HEK293 (cell line): ENCODE results near the gene NOSIP.
A peak's percentile ranks its signal among the peaks of the same experiment; 100 is the strongest.

Experiments used
- BCL6B ChIP-seq: fragments of 450-650 bp; formaldehyde crosslinking; IDR thresholded peaks from 2 replicates; pipeline ENCODE4 v1.5.1; 2017; ENCODE audit warnings: missing biosample characterization, missing genetic modification characterization
- KLF7 ChIP-seq: fragments of 450-650 bp; formaldehyde crosslinking; IDR thresholded peaks from 2 replicates; pipeline ENCODE4 v1.5.1; 2016; ENCODE audit warnings: missing biosample characterization, missing genetic modification characterization, borderline replicate concordance
- MEIS1 ChIP-seq: sonication (generic); formaldehyde crosslinking; IDR thresholded peaks from 2 replicates; pipeline ENCODE4 v1.8.1; 2022; ENCODE audit warnings: missing genetic modification reagents, mild to moderate bottlenecking, borderline replicate concordance
- OSR2 ChIP-seq: fragments of 450-650 bp; formaldehyde crosslinking; IDR thresholded peaks from 2 replicates; pipeline ENCODE4 v1.5.1; 2016; ENCODE audit warnings: missing biosample characterization, missing genetic modification characterization
- OVOL3 ChIP-seq: fragments of 450-650 bp; formaldehyde crosslinking; IDR thresholded peaks from 2 replicates; pipeline ENCODE4 v1.5.1; 2016; ENCODE audit warnings: missing biosample characterization, missing genetic modification characterization
- TCF7L2 ChIP-seq: IDR thresholded peaks from 2 replicates; pipeline ENCODE4 v1.6.1; 2011; ENCODE audit warnings: low read depth, mild to moderate bottlenecking, inconsistent platforms, low read length, moderate library complexity, borderline replicate concordance
- WT1 ChIP-seq: fragments of 450-650 bp; formaldehyde crosslinking; IDR thresholded peaks from 2 replicates; pipeline ENCODE4 v1.5.1; 2016; ENCODE audit warnings: missing biosample characterization, missing genetic modification characterization
- YY2 ChIP-seq: fragments of 450-650 bp; formaldehyde crosslinking; IDR thresholded peaks from 2 replicates; pipeline ENCODE4 v1.5.1; 2016; ENCODE audit warnings: missing biosample characterization, missing genetic modification characterization
- ZEB2 ChIP-seq: fragments of 450-650 bp; formaldehyde crosslinking; IDR thresholded peaks from 2 replicates; pipeline ENCODE4 v1.5.1; 2016; ENCODE audit warnings: missing biosample characterization, missing genetic modification characterization
- ZNF10 ChIP-seq: fragments of 450-650 bp; formaldehyde crosslinking; IDR thresholded peaks from 2 replicates; pipeline ENCODE4 v1.5.1; 2017; ENCODE audit warnings: missing biosample characterization, missing genetic modification characterization
- ZNF140 ChIP-seq: fragments of 450-650 bp; formaldehyde crosslinking; IDR thresholded peaks from 2 replicates; pipeline ENCODE4 v1.5.1; 2016; ENCODE audit warnings: missing biosample characterization, missing genetic modification characterization
- ZNF169 ChIP-seq: fragments of 450-650 bp; formaldehyde crosslinking; IDR thresholded peaks from 2 replicates; pipeline ENCODE4 v1.5.1; 2016; ENCODE audit warnings: missing biosample characterization, missing genetic modification characterization
- ZNF214 ChIP-seq: fragments of 450-650 bp; formaldehyde crosslinking; IDR thresholded peaks from 2 replicates; pipeline ENCODE4 v1.5.1; 2017; ENCODE audit warnings: missing biosample characterization, mild to moderate bottlenecking, missing genetic modification characterization, borderline replicate concordance
- ZNF221 ChIP-seq: fragments of 450-650 bp; formaldehyde crosslinking; IDR thresholded peaks from 2 replicates; pipeline ENCODE4 v1.5.1; 2017; ENCODE audit warnings: missing biosample characterization, missing genetic modification characterization, borderline replicate concordance
- ZNF239 ChIP-seq: fragments of 450-650 bp; formaldehyde crosslinking; IDR thresholded peaks from 2 replicates; pipeline ENCODE4 v1.5.1; 2016; ENCODE audit warnings: missing biosample characterization, missing genetic modification characterization
- ZNF266 ChIP-seq: fragments of 450-650 bp; formaldehyde crosslinking; IDR thresholded peaks from 2 replicates; pipeline ENCODE4 v1.5.1; 2016; ENCODE audit warnings: missing biosample characterization, missing genetic modification characterization, low read depth
- ZNF280C ChIP-seq: fragments of 450-650 bp; formaldehyde crosslinking; IDR thresholded peaks from 2 replicates; pipeline ENCODE4 v1.5.1; 2016; ENCODE audit warnings: missing biosample characterization, missing genetic modification characterization
- ZNF350 ChIP-seq: fragments of 450-650 bp; formaldehyde crosslinking; IDR thresholded peaks from 2 replicates; pipeline ENCODE4 v1.5.0; 2017; ENCODE audit warnings: missing biosample characterization, mild to moderate bottlenecking, missing genetic modification characterization
- ZNF354C ChIP-seq: fragments of 450-650 bp; formaldehyde crosslinking; IDR thresholded peaks from 2 replicates; pipeline ENCODE4 v1.5.1; 2016; ENCODE audit warnings: missing biosample characterization, missing genetic modification characterization, low read depth, borderline replicate concordance
- ZNF394 ChIP-seq: fragments of 450-650 bp; formaldehyde crosslinking; IDR thresholded peaks from 2 replicates; pipeline ENCODE4 v1.5.1; 2016; ENCODE audit warnings: missing biosample characterization, missing genetic modification characterization, mild to moderate bottlenecking, moderate library complexity, borderline replicate concordance
- ZNF473 ChIP-seq: fragments of 450-650 bp; formaldehyde crosslinking; IDR thresholded peaks from 2 replicates; pipeline ENCODE4 v1.5.1; 2017; ENCODE audit warnings: missing biosample characterization, missing genetic modification characterization
- ZNF48 ChIP-seq: fragments of 450-650 bp; formaldehyde crosslinking; IDR thresholded peaks from 2 replicates; pipeline ENCODE4 v1.5.1; 2016; ENCODE audit warnings: missing biosample characterization, missing genetic modification characterization
- ZNF513 ChIP-seq: fragments of 450-650 bp; IDR thresholded peaks from 2 replicates; pipeline ENCODE4 v1.5.1; 2018; ENCODE audit warnings: missing biosample characterization, missing genetic modification characterization
- ZNF549 ChIP-seq: fragments of 450-650 bp; IDR thresholded peaks from 2 replicates; pipeline ENCODE4 v1.5.1; 2018; ENCODE audit warnings: missing biosample characterization, missing genetic modification characterization, mild to moderate bottlenecking, inconsistent platforms, moderate library complexity
- ZNF558 ChIP-seq: fragments of 450-650 bp; formaldehyde crosslinking; IDR thresholded peaks from 2 replicates; pipeline ENCODE4 v1.5.1; 2016; ENCODE audit warnings: missing biosample characterization, missing genetic modification characterization
- ZNF561 ChIP-seq: fragments of 450-650 bp; IDR thresholded peaks from 2 replicates; pipeline ENCODE4 v1.5.1; 2018; ENCODE audit warnings: missing biosample characterization, missing genetic modification characterization, borderline replicate concordance
- ZNF664 ChIP-seq: fragments of 450-650 bp; formaldehyde crosslinking; IDR thresholded peaks from 2 replicates; pipeline ENCODE4 v1.5.1; 2016; ENCODE audit warnings: missing biosample characterization, missing genetic modification characterization
- ZNF692 ChIP-seq: fragments of 450-650 bp; formaldehyde crosslinking; IDR thresholded peaks from 2 replicates; pipeline ENCODE4 v1.5.1; 2016; ENCODE audit warnings: missing biosample characterization, missing genetic modification characterization
- ZNF701 ChIP-seq: fragments of 450-650 bp; formaldehyde crosslinking; IDR thresholded peaks from 2 replicates; pipeline ENCODE4 v1.5.1; 2016; ENCODE audit warnings: missing biosample characterization, missing genetic modification characterization
- ZNF768 ChIP-seq: fragments of 450-650 bp; formaldehyde crosslinking; IDR thresholded peaks from 2 replicates; pipeline ENCODE4 v1.5.1; 2018; ENCODE audit warnings: missing biosample characterization, mild to moderate bottlenecking, missing genetic modification characterization
- ZNF837 ChIP-seq: fragments of 450-650 bp; formaldehyde crosslinking; IDR thresholded peaks from 2 replicates; pipeline ENCODE4 v1.5.1; 2016; ENCODE audit warnings: missing biosample characterization, missing genetic modification characterization
- TF ChIP-seq, protein P1 (sequence below): fragments of 450-650 bp; formaldehyde crosslinking; IDR thresholded peaks from 2 replicates; pipeline ENCODE4 v1.5.1; 2017; ENCODE audit warnings: missing biosample characterization, missing genetic modification characterization

The NOSIP gene

GRCh38 chr19:49570138-49570856 is 10.1 kb downstream of the NOSIP start (continued):
- TF ChIP-seq ZNF169 (no peak), OSR2 (no peak), ZNF692 (peak; percentile 53), ZNF837 (no peak), ZNF140 (no peak), ZNF350 (tag by site-specific recombination) (no peak), ZEB2 (tag by site-specific recombination) (peak; percentile 41; the same call in 1 of the 2 replicates), ZNF221 (no peak), ZNF664 (tag by site-specific recombination) (no peak), ZNF558 (tag by site-specific recombination) (no peak), YY2 (tag by site-specific recombination) (no peak), ZNF239 (tag by site-specific recombination) (no peak), MEIS1 (no peak), BCL6B (tag by site-specific recombination) (no peak), ZNF513 (tag by site-specific recombination) (no peak), TCF7L2 (no peak), ZNF768 (tag by site-specific recombination) (no peak), ZNF10 (tag by site-specific recombination) (0 out of 2 replicates have a peak, but pooled peaks have one; percentile 12), ZNF549 (no peak), ZNF561 (0 out of 2 replicates have a peak, but pooled peaks have one; percentile 29), KLF7 (tag by site-specific recombination) (no peak), ZNF473 (tag by site-specific recombination) (no peak), ZNF48 (tag by site-specific recombination) (no peak), ZNF394 (tag by site-specific recombination) (no peak), ZNF214 (no peak), ZNF280C (tag by site-specific recombination) (no peak), WT1 (tag by site-specific recombination) (no peak), OVOL3 (tag by site-specific recombination) (no peak), ZNF701 (tag by site-specific recombination) (no peak), ZNF266 (tag by site-specific recombination) (no peak), ZNF354C (no peak)
- TF ChIP-seq, protein P1, sequence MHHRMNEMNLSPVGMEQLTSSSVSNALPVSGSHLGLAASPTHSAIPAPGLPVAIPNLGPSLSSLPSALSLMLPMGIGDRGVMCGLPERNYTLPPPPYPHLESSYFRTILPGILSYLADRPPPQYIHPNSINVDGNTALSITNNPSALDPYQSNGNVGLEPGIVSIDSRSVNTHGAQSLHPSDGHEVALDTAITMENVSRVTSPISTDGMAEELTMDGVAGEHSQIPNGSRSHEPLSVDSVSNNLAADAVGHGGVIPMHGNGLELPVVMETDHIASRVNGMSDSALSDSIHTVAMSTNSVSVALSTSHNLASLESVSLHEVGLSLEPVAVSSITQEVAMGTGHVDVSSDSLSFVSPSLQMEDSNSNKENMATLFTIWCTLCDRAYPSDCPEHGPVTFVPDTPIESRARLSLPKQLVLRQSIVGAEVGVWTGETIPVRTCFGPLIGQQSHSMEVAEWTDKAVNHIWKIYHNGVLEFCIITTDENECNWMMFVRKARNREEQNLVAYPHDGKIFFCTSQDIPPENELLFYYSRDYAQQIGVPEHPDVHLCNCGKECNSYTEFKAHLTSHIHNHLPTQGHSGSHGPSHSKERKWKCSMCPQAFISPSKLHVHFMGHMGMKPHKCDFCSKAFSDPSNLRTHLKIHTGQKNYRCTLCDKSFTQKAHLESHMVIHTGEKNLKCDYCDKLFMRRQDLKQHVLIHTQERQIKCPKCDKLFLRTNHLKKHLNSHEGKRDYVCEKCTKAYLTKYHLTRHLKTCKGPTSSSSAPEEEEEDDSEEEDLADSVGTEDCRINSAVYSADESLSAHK (tag by site-specific recombination) = no peak
